Hepatocyte (in vitro differentiated cells): ENCODE measurements around the gene FERMT2. TPM values are rescaled to one million over a fixed set of nuclear protein-coding genes. Genes with fewer than 3 reads are reported as not detected.

ENCODE experiments used
- DNase-seq: peaks from one replicate; pipeline ENCODE4 v3.0.0-alpha.2; 2016; ENCODE audit warnings: low spot score
- H2AFZ ChIP-seq: fragments of 200-600 bp; sonication (generic); 2 replicates; pipeline ENCODE4 v1.6.0; 2016; ENCODE audit warnings: antibody characterized with exemption, mild to moderate bottlenecking
- H3K27ac ChIP-seq: fragments of 200-600 bp; sonication (generic); 2 replicates; pipeline ENCODE4 v1.5.1; 2016; ENCODE audit warnings: mild to moderate bottlenecking
- H3K27me3 ChIP-seq: fragments of 200-600 bp; sonication (generic); 2 replicates; pipeline ENCODE4 v1.6.1; 2016
- H3K36me3 ChIP-seq: fragments of 200-600 bp; sonication (generic); replicated peaks from 2 replicates; pipeline ENCODE4 v1.5.1; 2016; ENCODE audit warnings: low read depth; ENCODE audit not compliant: insufficient read depth
- H3K4me1 ChIP-seq: fragments of 200-600 bp; sonication (generic); 2 replicates; pipeline ENCODE4 v1.5.1; 2016; ENCODE audit warnings: mild to moderate bottlenecking, moderate library complexity; ENCODE audit not compliant: insufficient read depth
- H3K4me2 ChIP-seq: fragments of 200-600 bp; sonication (generic); 2 replicates; pipeline ENCODE4 v1.6.0; 2016
- H3K4me3 ChIP-seq: fragments of 200-600 bp; sonication (generic); 2 replicates; pipeline ENCODE4 v1.5.1; 2016; ENCODE audit warnings: mild to moderate bottlenecking
- H3K79me2 ChIP-seq: fragments of 200-600 bp; sonication (generic); 2 replicates; pipeline ENCODE4 v1.6.0; 2017; ENCODE audit warnings: mild to moderate bottlenecking
- H3K9me2 ChIP-seq: fragments of 200-600 bp; sonication (generic); replicated peaks from 2 replicates; pipeline ENCODE4 v1.6.0; 2017; ENCODE audit warnings: mild to moderate bottlenecking; ENCODE audit not compliant: insufficient read depth
- H3K9me3 ChIP-seq: fragments of 200-600 bp; sonication (generic); 2 replicates; pipeline ENCODE4 v1.5.1; 2016; ENCODE audit warnings: low read depth, mild to moderate bottlenecking
- H4K20me1 ChIP-seq: fragments of 200-600 bp; sonication (generic); 2 replicates; pipeline ENCODE4 v1.6.0; 2016; ENCODE audit warnings: mild to moderate bottlenecking; ENCODE audit not compliant: insufficient read depth, poor library complexity, severe bottlenecking
- CTCF ChIP-seq: fragments of 200-600 bp; sonication (generic); IDR thresholded peaks from 2 replicates; pipeline ENCODE4 v1.5.1; 2016; ENCODE audit warnings: antibody characterized with exemption, mild to moderate bottlenecking; ENCODE audit not compliant: poor library complexity
- EZH2 ChIP-seq: fragments of 200-600 bp; sonication (generic); IDR thresholded peaks from 2 replicates; pipeline ENCODE4 v1.6.1; 2016; ENCODE audit warnings: antibody characterized with exemption, mild to moderate bottlenecking, borderline replicate concordance
- EZH2phosphoT487 ChIP-seq: fragments of 200-600 bp; sonication (generic); IDR thresholded peaks from one replicate; pipeline ENCODE4 v1.6.1; 2018; ENCODE audit warnings: antibody characterized with exemption, mild to moderate bottlenecking, low read depth, moderate library complexity; ENCODE audit not compliant: unreplicated experiment, severe bottlenecking
- WGBS: methylation state at CpG from one replicate; pipeline ENCODE4 v1.1.6; 2016; ENCODE audit warnings: low lambda C conversion rate; ENCODE audit errors: missing lambda C conversion rate; 5-methylcytosine and 5-hydroxymethylcytosine counted together
- polyA plus RNA-seq: library from polyadenylated mRNA; unstranded; fragments of >200 nt; fragmentation: Nextera tagmentation; extraction: Ambion mirVana; gene quantifications from 2 replicates; pipeline ENCODE4 v1.2.1, GENCODE V29; 2016
- total RNA-seq: library from RNA; depleted of rRNA; stranded (reverse); fragments of >200 nt; gene quantifications from 2 replicates; pipeline ENCODE4 v1.2.3, GENCODE V29; 2014

FERMT2 gene
- total and polyA plus RNA-seq, 2 experiments from 2014 or later = 38.6 to 95.4 TPM

DNA sequence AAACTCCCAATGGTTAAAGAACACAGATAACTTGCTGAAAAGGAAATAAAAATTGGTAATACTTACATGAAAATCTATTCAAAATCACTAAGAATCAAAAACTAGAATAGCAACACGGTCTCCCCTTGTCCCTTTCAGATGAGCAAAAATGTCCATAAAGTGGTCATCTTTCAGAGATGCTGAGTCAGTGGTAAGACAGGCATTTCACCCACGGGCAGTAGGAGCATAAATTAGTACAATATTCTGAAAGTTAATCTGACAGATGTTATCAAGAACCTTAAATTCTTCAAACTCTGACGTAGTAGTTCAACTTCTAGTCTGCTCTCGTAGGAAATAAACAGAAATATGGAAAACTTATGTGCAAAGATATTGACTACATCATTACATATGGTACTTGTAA lies 126.4 kb downstream of the FERMT2 start:
- no peaks in the 10 kb centered on the region for H3K79me2 ChIP-seq
- 58% methylated on average over 4 of the region's 4 CpGs for WGBS
- H3K27ac ChIP-seq = no peak overlapping the region
- no peaks in the 10 kb centered on the region for H4K20me1 ChIP-seq
- H2AFZ ChIP-seq = no peak overlapping the region
- H3K9me2 ChIP-seq = no peaks in the 10 kb centered on the region
- no peak for DNase-seq
- H3K36me3 ChIP-seq = no peaks in the 10 kb centered on the region
- H3K4me1 ChIP-seq = peaks cover 4% of the 10 kb centered on the region
- no peak overlapping the region for H3K4me2 ChIP-seq
- no peaks in the 10 kb centered on the region for H3K27me3 ChIP-seq
- TF ChIP-seq CTCF = no peak
- TF ChIP-seq EZH2phosphoT487 = no peak
- no peak for TF ChIP-seq EZH2
- H3K4me3 ChIP-seq = no peak overlapping the region
- no peaks in the 10 kb centered on the region for H3K9me3 ChIP-seq

- H3K27me3 ChIP-seq = no peaks in the 10 kb centered on the region
- H3K9me2 ChIP-seq = no peaks in the 10 kb centered on the region
- no peak overlapping the region for H3K27ac ChIP-seq
- WGBS = 69% methylated on average over 7 of the region's 7 CpGs
- no peaks in the 10 kb centered on the region for H3K4me1 ChIP-seq
- peak overlapping the region; percentile 41 for H3K4me2 ChIP-seq
- no peak overlapping the region for H2AFZ ChIP-seq
- no peak overlapping the region for H3K4me3 ChIP-seq
- H4K20me1 ChIP-seq = no peaks in the 10 kb centered on the region
- peak; percentile 12 for DNase-seq
- no peaks in the 10 kb centered on the region for H3K9me3 ChIP-seq
- H3K79me2 ChIP-seq = no peaks in the 10 kb centered on the region
- no peaks in the 10 kb centered on the region for H3K36me3 ChIP-seq
- TF ChIP-seq CTCF (no peak), EZH2phosphoT487 (no peak), EZH2 (no peak)
Observed at GRCh38 chr14:52821805-52822250, 129.0 kb downstream of the FERMT2 start.

DNA sequence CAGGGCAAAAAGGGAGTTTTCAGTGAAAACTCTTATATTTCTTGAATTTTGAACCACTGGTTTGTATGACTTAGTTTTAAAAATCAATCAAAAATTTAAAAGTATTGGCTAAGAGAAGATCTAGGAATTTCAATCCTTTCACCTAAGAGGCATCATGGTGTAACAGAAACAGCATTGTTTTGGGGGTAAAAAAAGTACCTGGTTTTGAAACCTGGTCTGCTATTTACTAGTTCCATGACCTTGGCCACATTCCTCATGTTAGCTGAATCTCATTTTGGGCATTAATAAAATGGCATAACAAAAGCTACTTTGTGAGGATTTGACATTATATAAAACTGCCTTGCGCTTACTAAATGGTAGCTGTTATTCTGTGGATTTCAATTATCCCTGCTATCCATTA lies 142.7 kb downstream of the FERMT2 start:
- Histone ChIP-seq H3K79me2 (no peaks in the 10 kb centered on the region), H3K4me3 (no peak overlapping the region), H3K27ac (no peak overlapping the region), H3K4me1 (no peaks in the 10 kb centered on the region), H3K9me3 (no peaks in the 10 kb centered on the region), H3K36me3 (no peaks in the 10 kb centered on the region), H2AFZ (no peak overlapping the region), H3K4me2 (no peak overlapping the region), H3K9me2 (no peaks in the 10 kb centered on the region), H3K27me3 (no peaks in the 10 kb centered on the region), H4K20me1 (no peaks in the 10 kb centered on the region)
- DNase-seq = no peak
- TF ChIP-seq EZH2phosphoT487 = no peak
- WGBS = 89% methylated on average over 1 of the region's 1 CpG

Other genes starting within 250 kb of the FERMT2 start
- 134 and 141 TPM in 2 replicates for gene PSMC6, start 243.8 kb downstream of the FERMT2 start, total RNA-seq
- 79.0 and 89.8 TPM in 2 replicates for gene PSMC6, start 243.8 kb downstream of the FERMT2 start, polyA plus RNA-seq
- gene STYX, start 220.9 kb downstream of the FERMT2 start, total RNA-seq = 19.9 and 21.5 TPM in 2 replicates
- gene STYX, start 220.9 kb downstream of the FERMT2 start, polyA plus RNA-seq = 7.1 and 8.1 TPM in 2 replicates
- gene GNPNAT1, start 159.4 kb downstream of the FERMT2 start, total RNA-seq = 24.5 and 29.4 TPM in 2 replicates
- 14.1 and 22.6 TPM in 2 replicates for gene GNPNAT1, start 159.4 kb downstream of the FERMT2 start, polyA plus RNA-seq
- gene DDHD1, start 202.3 kb upstream of the FERMT2 start, total RNA-seq = 18.8 and 20.6 TPM in 2 replicates
- gene DDHD1, start 202.3 kb upstream of the FERMT2 start, polyA plus RNA-seq = 6.2 and 7.2 TPM in 2 replicates